Endothelial cell of umbilical vein (primary cell): ENCODE measurements around the gene UTF1. TPM values are rescaled to one million over a fixed set of nuclear protein-coding genes. Genes with fewer than 3 reads are reported as not detected.

ENCODE experiments used
- BruUV-seq: library from RNA; stranded (reverse); fragments of 400-500 nt; replicated peaks from 2 replicates; lab custom pipeline; 2021; lab: Mats Ljungman, UMichigan
- CTCF ChIA-PET: fragments of 300-600, 350-600 bp; sonication (Branson Sonifier 250); formaldehyde crosslinking; loops from one replicate; lab custom pipeline; 2021; ENCODE audit warnings: antibody characterized with exemption, inconsistent platforms; lab: Charles Lee
- POLR2A ChIA-PET: fragments of 300-600, 350-600 bp; sonication (Branson Sonifier 250); formaldehyde crosslinking; loops from one replicate; lab custom pipeline; 2021; ENCODE audit warnings: antibody characterized with exemption, inconsistent platforms; lab: Charles Lee
- DNase-seq: peaks from one replicate; pipeline ENCODE4 v3.0.0-alpha.2; 2011; ENCODE audit warnings: low read depth, low spot score
- FAIRE-seq: peaks from 2 replicates; lab custom pipeline; 2011; peaks lifted over from hg19 to GRCh38; lab: Jason Lieb, UNC
- H2AFZ ChIP-seq: 2 replicates; pipeline ENCODE4 v1.6.0; 2012; ENCODE audit warnings: low read depth, low read length, control low read depth, inconsistent platforms
- H3K27ac ChIP-seq: 2 replicates; pipeline ENCODE4 v1.5.1; 2011; ENCODE audit warnings: low read depth, mild to moderate bottlenecking, control low read depth, low read length, moderate library complexity; ENCODE audit not compliant: insufficient read depth
- H3K27me3 ChIP-seq, 2 experiments: 2 replicates each; pipeline versions ENCODE4 v1.6.0 to v1.6.1; 2011; ENCODE audit warnings: low read length in 2 of 2, mixed read lengths in 1 of 2; ENCODE audit not compliant: control insufficient read depth in 2 of 2, insufficient read depth in 2 of 2
- H3K36me3 ChIP-seq, 2 experiments: 2 replicates in 1 of 2; 3 replicates in 1 of 2; pipeline ENCODE4 v1.5.1; 2011; ENCODE audit warnings: low read length in 2 of 2, mild to moderate bottlenecking in 1 of 2, moderate library complexity in 1 of 2; ENCODE audit not compliant: control insufficient read depth in 2 of 2, insufficient read depth in 2 of 2; ENCODE audit errors: extremely low read depth in 1 of 2
- H3K4me1 ChIP-seq: 3 replicates; pipeline ENCODE4 v1.5.1; 2011; ENCODE audit warnings: mild to moderate bottlenecking, low read length; ENCODE audit not compliant: control insufficient read depth, insufficient read depth; ENCODE audit errors: extremely low read depth
- H3K4me2 ChIP-seq: 2 replicates; pipeline ENCODE4 v1.6.1; 2011; ENCODE audit warnings: low read length, control low read depth, mixed read lengths; ENCODE audit not compliant: insufficient read depth
- H3K4me3 ChIP-seq, 3 experiments: fragments of 200-600 bp in 1 of 3; sonication (generic), shearing (Covaris generic) in 1 of 3; replicated peaks in 1 of 3; 2 replicates each; pipeline ENCODE4 v1.5.1; 2011 to 2016; ENCODE audit warnings: control low read depth in 3 of 3, low read length in 3 of 3, mild to moderate bottlenecking in 2 of 3, inconsistent platforms in 1 of 3, low read depth in 1 of 3, moderate library complexity in 1 of 3; ENCODE audit not compliant: insufficient read depth in 1 of 3
- H3K79me2 ChIP-seq: 2 replicates; pipeline ENCODE4 v1.6.0; 2012; ENCODE audit warnings: low read length, inconsistent platforms; ENCODE audit not compliant: control insufficient read depth, insufficient read depth
- H3K9ac ChIP-seq: replicated peaks from 2 replicates; pipeline ENCODE3; 2011; ENCODE audit warnings: low read length, control low read depth; ENCODE audit not compliant: insufficient read depth; ENCODE audit errors: extremely low read depth
- H3K9me1 ChIP-seq: replicated peaks from 3 replicates; pipeline ENCODE4 v1.6.0; 2011; ENCODE audit warnings: mild to moderate bottlenecking, low read length; ENCODE audit not compliant: control insufficient read depth, insufficient read depth; ENCODE audit errors: extremely low read depth
- H3K9me3 ChIP-seq: replicated peaks from 2 replicates; pipeline ENCODE4 v1.5.1; 2012; ENCODE audit warnings: low read length, inconsistent platforms; ENCODE audit not compliant: control insufficient read depth, insufficient read depth
- H4K20me1 ChIP-seq: replicated peaks from 2 replicates; pipeline ENCODE3; 2011; ENCODE audit warnings: mild to moderate bottlenecking, low read length; ENCODE audit not compliant: control insufficient read depth, insufficient read depth; ENCODE audit errors: extremely low read depth
- EZH2 ChIP-seq: IDR thresholded peaks from 2 replicates; pipeline ENCODE4 v1.6.1; 2012; ENCODE audit warnings: borderline replicate concordance, low read depth, mild to moderate bottlenecking, moderate library complexity, low read length, inconsistent platforms; ENCODE audit not compliant: severe bottlenecking
- FOS ChIP-seq: IDR thresholded peaks from 2 replicates; pipeline ENCODE4 v1.6.1; 2011; ENCODE audit warnings: mild to moderate bottlenecking, low read length, moderate library complexity, borderline replicate concordance; ENCODE audit not compliant: insufficient read depth
- GATA2 ChIP-seq: IDR thresholded peaks from 2 replicates; pipeline ENCODE4 v1.7.0; 2011; ENCODE audit warnings: low read depth, mild to moderate bottlenecking, moderate library complexity, mixed read lengths, low read length; ENCODE audit not compliant: insufficient read length, insufficient read depth
- JUN ChIP-seq: IDR thresholded peaks from 2 replicates; pipeline ENCODE4 v1.6.1; 2011; ENCODE audit warnings: borderline replicate concordance, low read depth; ENCODE audit not compliant: insufficient read length, insufficient read depth
- MAX ChIP-seq: IDR thresholded peaks from 2 replicates; pipeline ENCODE4 v1.6.1; 2011; ENCODE audit not compliant: insufficient read depth, insufficient read length
- MYC ChIP-seq: IDR thresholded peaks from one replicate; pipeline ENCODE4 v1.6.1; 2011; ENCODE audit warnings: mild to moderate bottlenecking, low read depth, low read length
- POLR2A ChIP-seq: IDR thresholded peaks from 2 replicates; pipeline ENCODE4 v1.6.1; 2012; ENCODE audit warnings: low read depth, mild to moderate bottlenecking, control low read depth, low read length
- POLR2AphosphoS5 ChIP-seq: IDR thresholded peaks from 2 replicates; pipeline ENCODE4 v1.6.1; 2012; ENCODE audit warnings: low read depth, mild to moderate bottlenecking, control low read depth, low read length, moderate library complexity; ENCODE audit not compliant: insufficient read depth
- dilution Hi-C: fragments of 300-500 bp; cut with MboI; formaldehyde crosslinking; loops from one replicate; pipeline ENCODE4 v1.15.0; 2019; ENCODE audit warnings: low sequenced_read_pairs; ENCODE audit not compliant: extremely low pct_ligation_motif_present
- intact Hi-C: fragments of 100-400 bp; cut with micrococcal nuclease; formaldehyde crosslinking; loops from one replicate; pipeline ENCODE4 v1.10.0; 2022
- polyA plus RNA-seq, 4 experiments: library from polyadenylated mRNA; depleted of rRNA in 3 of 4; stranded (reverse) in 3 of 4; unstranded in 1 of 4; fragments of >200 nt; gene quantifications; 2 replicates each; pipeline versions ENCODE4 v1.2.1 to v1.2.3, GENCODE V29; 2011 to 2012; ENCODE audit warnings: missing spikeins in 1 of 4
- total RNA-seq: library from RNA; stranded (reverse); gene quantifications from 2 replicates; pipeline ENCODE4 v1.2.3, GENCODE V29; 2021
- TF ChIP-seq, protein P1 (sequence below), 2 donors: IDR thresholded peaks; 1 replicate in 1 of 2; 2 replicates in 1 of 2; pipeline ENCODE4 v1.5.1; 2011; ENCODE audit warnings: low read length in 2 of 2, mild to moderate bottlenecking in 2 of 2, moderate library complexity in 2 of 2, control low read depth in 1 of 2, inconsistent platforms in 1 of 2, low read depth in 1 of 2; ENCODE audit not compliant: insufficient read depth in 1 of 2; ENCODE audit errors: extremely low read depth in 1 of 2

The UTF1 gene
- total and polyA plus RNA-seq, 2 donors (not counting 3 experiments of a cell fraction or from before 2014, with no cell fraction given) = not detected

GRCh38 chr10:133277993-133278576 is 48.1 kb downstream of the UTF1 start:
- H3K36me3 ChIP-seq = peaks cover 0 to 18% of the 10 kb centered on the region in 2 experiments
- H3K27me3 ChIP-seq = peaks cover 5 to 10% of the 10 kb centered on the region in 2 experiments
- no peaks in the 10 kb centered on the region for H3K9me1 ChIP-seq
- H3K27ac ChIP-seq = no peak overlapping the region
- ChIA-PET POLR2A (no interaction called here), CTCF (interaction anchor here (1.0 to 1.5 kb wide), 3 partner anchors 14 to 315 kb away, joined by 3 to 6 read pairs (median 5); no protein-coding TSS in a partner anchor)
- no TSS peak for BruUV-seq
- no peaks in the 10 kb centered on the region for H3K4me1 ChIP-seq
- H3K9ac ChIP-seq = no peak overlapping the region
- DNase-seq (no peak), FAIRE-seq (no peak)
- no peaks in the 10 kb centered on the region for H3K79me2 ChIP-seq
- H3K4me2 ChIP-seq = no peak overlapping the region
- dilution Hi-C loops (no loop called here), intact Hi-C loops (no loop called here)
- H4K20me1 ChIP-seq = no peaks in the 10 kb centered on the region
- no peaks in the 10 kb centered on the region for H3K9me3 ChIP-seq
- H2AFZ ChIP-seq = no peak overlapping the region
- H3K4me3 ChIP-seq = no peak overlapping the region
- TF ChIP-seq MAX = no peak
- TF ChIP-seq, protein P1, sequence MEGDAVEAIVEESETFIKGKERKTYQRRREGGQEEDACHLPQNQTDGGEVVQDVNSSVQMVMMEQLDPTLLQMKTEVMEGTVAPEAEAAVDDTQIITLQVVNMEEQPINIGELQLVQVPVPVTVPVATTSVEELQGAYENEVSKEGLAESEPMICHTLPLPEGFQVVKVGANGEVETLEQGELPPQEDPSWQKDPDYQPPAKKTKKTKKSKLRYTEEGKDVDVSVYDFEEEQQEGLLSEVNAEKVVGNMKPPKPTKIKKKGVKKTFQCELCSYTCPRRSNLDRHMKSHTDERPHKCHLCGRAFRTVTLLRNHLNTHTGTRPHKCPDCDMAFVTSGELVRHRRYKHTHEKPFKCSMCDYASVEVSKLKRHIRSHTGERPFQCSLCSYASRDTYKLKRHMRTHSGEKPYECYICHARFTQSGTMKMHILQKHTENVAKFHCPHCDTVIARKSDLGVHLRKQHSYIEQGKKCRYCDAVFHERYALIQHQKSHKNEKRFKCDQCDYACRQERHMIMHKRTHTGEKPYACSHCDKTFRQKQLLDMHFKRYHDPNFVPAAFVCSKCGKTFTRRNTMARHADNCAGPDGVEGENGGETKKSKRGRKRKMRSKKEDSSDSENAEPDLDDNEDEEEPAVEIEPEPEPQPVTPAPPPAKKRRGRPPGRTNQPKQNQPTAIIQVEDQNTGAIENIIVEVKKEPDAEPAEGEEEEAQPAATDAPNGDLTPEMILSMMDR (IDR thresholded peaks at IDR 0.05; ENCODE audit: extremely low read depth in 1 of 2, insufficient read depth in 1 of 2, low read depth in 1 of 2, low read length in 2 of 2) = no peak
- TF ChIP-seq FOS = no peak
- TF ChIP-seq GATA2 = no peak
- TF ChIP-seq EZH2 = no peak
- TF ChIP-seq POLR2AphosphoS5 = no peak
- TF ChIP-seq MYC = no peak
- no peak for TF ChIP-seq JUN
- no peak for TF ChIP-seq POLR2A
